ENCODE results near the gene CHPF2. TPM values are rescaled to one million over a fixed set of nuclear protein-coding genes. Genes with fewer than 3 reads are reported as not detected.

The CHPF2 gene
- total and polyA plus RNA-seq, 2 experiments from 2014 or later = 51.0 to 70.0 TPM

- Histone ChIP-seq H3K4me1 (ENCODE audit: insufficient read depth) (peaks cover 7% of the 10 kb centered on the region), H3K27me3 (no peaks in the 10 kb centered on the region), H3K9me2 (replicated peaks; ENCODE audit: insufficient read depth) (no peaks in the 10 kb centered on the region), H3K79me2 (peaks cover 39% of the 10 kb centered on the region), H3K4me3 (no peak overlapping the region), H3K27ac (no peak overlapping the region), H4K20me1 (ENCODE audit: insufficient read depth, poor library complexity, severe bottlenecking) (peaks cover 31% of the 10 kb centered on the region), H3K36me3 (replicated peaks; ENCODE audit: insufficient read depth, low read depth) (no peaks in the 10 kb centered on the region), H3K4me2 (no peak overlapping the region), H2AFZ (no peak overlapping the region), H3K9me3 (ENCODE audit: low read depth) (no peaks in the 10 kb centered on the region)
- DNase-seq (ENCODE audit: low spot score) = no peak
- TF ChIP-seq EZH2phosphoT487 (IDR thresholded peaks at IDR 0.05; ENCODE audit: low read depth, severe bottlenecking, unreplicated experiment) = no peak
- no peak for TF ChIP-seq EZH2 (IDR thresholded peaks at IDR 0.05; ENCODE audit: borderline replicate concordance)
- TF ChIP-seq, protein P1, sequence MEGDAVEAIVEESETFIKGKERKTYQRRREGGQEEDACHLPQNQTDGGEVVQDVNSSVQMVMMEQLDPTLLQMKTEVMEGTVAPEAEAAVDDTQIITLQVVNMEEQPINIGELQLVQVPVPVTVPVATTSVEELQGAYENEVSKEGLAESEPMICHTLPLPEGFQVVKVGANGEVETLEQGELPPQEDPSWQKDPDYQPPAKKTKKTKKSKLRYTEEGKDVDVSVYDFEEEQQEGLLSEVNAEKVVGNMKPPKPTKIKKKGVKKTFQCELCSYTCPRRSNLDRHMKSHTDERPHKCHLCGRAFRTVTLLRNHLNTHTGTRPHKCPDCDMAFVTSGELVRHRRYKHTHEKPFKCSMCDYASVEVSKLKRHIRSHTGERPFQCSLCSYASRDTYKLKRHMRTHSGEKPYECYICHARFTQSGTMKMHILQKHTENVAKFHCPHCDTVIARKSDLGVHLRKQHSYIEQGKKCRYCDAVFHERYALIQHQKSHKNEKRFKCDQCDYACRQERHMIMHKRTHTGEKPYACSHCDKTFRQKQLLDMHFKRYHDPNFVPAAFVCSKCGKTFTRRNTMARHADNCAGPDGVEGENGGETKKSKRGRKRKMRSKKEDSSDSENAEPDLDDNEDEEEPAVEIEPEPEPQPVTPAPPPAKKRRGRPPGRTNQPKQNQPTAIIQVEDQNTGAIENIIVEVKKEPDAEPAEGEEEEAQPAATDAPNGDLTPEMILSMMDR (IDR thresholded peaks at IDR 0.05; ENCODE audit: poor library complexity) = no peak
- 94% methylated on average over 14 of the region's 17 CpGs for WGBS (ENCODE audit: low lambda C conversion rate, missing lambda C conversion rate)
These were observed 6.0 kb downstream of the CHPF2 start for GRCh38 chr7:151238190-151238810.

GRCh38 chr7:151238924-151239836, 6.9 kb downstream of the CHPF2 start:
- no peaks in the 10 kb centered on the region for H3K36me3 ChIP-seq (replicated peaks; ENCODE audit: insufficient read depth, low read depth)
- TF ChIP-seq, protein P1 (IDR thresholded peaks at IDR 0.05; ENCODE audit: poor library complexity) = no peak
- TF ChIP-seq EZH2 (IDR thresholded peaks at IDR 0.05; ENCODE audit: borderline replicate concordance) (no peak), EZH2phosphoT487 (IDR thresholded peaks at IDR 0.05; ENCODE audit: low read depth, severe bottlenecking, unreplicated experiment) (no peak)
- H4K20me1 ChIP-seq (ENCODE audit: insufficient read depth, poor library complexity, severe bottlenecking) = peaks cover 26% of the 10 kb centered on the region
- H3K27ac ChIP-seq = no peak overlapping the region
- H3K9me3 ChIP-seq (ENCODE audit: low read depth) = no peaks in the 10 kb centered on the region
- H3K4me3 ChIP-seq = no peak overlapping the region
- H3K27me3 ChIP-seq = no peaks in the 10 kb centered on the region
- peaks cover 31% of the 10 kb centered on the region for H3K79me2 ChIP-seq
- H3K4me1 ChIP-seq (ENCODE audit: insufficient read depth) = no peaks in the 10 kb centered on the region
- H3K4me2 ChIP-seq = no peak overlapping the region
- no peak overlapping the region for H2AFZ ChIP-seq
- WGBS (ENCODE audit: low lambda C conversion rate, missing lambda C conversion rate) = 94% methylated on average over 25 of the region's 25 CpGs
- H3K9me2 ChIP-seq (replicated peaks; ENCODE audit: insufficient read depth) = no peaks in the 10 kb centered on the region
- DNase-seq (ENCODE audit: low spot score) = no peak

GRCh38 chr7:151239837-151240459, 7.7 kb downstream of the CHPF2 start:
- no peak for TF ChIP-seq EZH2 (IDR thresholded peaks at IDR 0.05; ENCODE audit: borderline replicate concordance)
- TF ChIP-seq EZH2phosphoT487 (IDR thresholded peaks at IDR 0.05; ENCODE audit: low read depth, severe bottlenecking, unreplicated experiment) = no peak
- TF ChIP-seq, protein P1 (IDR thresholded peaks at IDR 0.05; ENCODE audit: poor library complexity) = no peak
- H3K4me3 ChIP-seq = no peak overlapping the region
- H3K4me1 ChIP-seq (ENCODE audit: insufficient read depth) = peaks cover 6% of the 10 kb centered on the region
- no peak overlapping the region for H3K4me2 ChIP-seq
- no peaks in the 10 kb centered on the region for H3K36me3 ChIP-seq (replicated peaks; ENCODE audit: insufficient read depth, low read depth)
- WGBS (ENCODE audit: low lambda C conversion rate, missing lambda C conversion rate) = 82% methylated on average over 11 of the region's 11 CpGs
- peaks cover 22% of the 10 kb centered on the region for H4K20me1 ChIP-seq (ENCODE audit: insufficient read depth, poor library complexity, severe bottlenecking)
- peaks cover 28% of the 10 kb centered on the region for H3K79me2 ChIP-seq
- no peaks in the 10 kb centered on the region for H3K9me3 ChIP-seq (ENCODE audit: low read depth)
- no peak overlapping the region for H3K27ac ChIP-seq
- no peaks in the 10 kb centered on the region for H3K9me2 ChIP-seq (replicated peaks; ENCODE audit: insufficient read depth)
- no peaks in the 10 kb centered on the region for H3K27me3 ChIP-seq
- no peak overlapping the region for H2AFZ ChIP-seq
- no peak for DNase-seq (ENCODE audit: low spot score)
